NT2/D1 (cell line): Measurements from ENCODE around the gene PAK6.

ENCODE experiments used
- DNase-seq: peaks from one replicate; pipeline ENCODE4 v3.0.0-alpha.2; 2011; ENCODE audit warnings: low read depth, low spot score
- H3K27me3 ChIP-seq: 2 replicates; pipeline ENCODE4 v1.6.0; 2011; ENCODE audit warnings: mild to moderate bottlenecking; ENCODE audit not compliant: insufficient read length, insufficient read depth
- H3K36me3 ChIP-seq: 2 replicates; pipeline ENCODE4 v1.6.1; 2011; ENCODE audit warnings: mild to moderate bottlenecking, low read length, mixed read lengths; ENCODE audit not compliant: insufficient read depth, insufficient read length
- H3K4me1 ChIP-seq: 2 replicates; pipeline ENCODE4 v1.5.1; 2011; ENCODE audit not compliant: insufficient read depth, insufficient read length
- H3K4me3 ChIP-seq: 2 replicates; pipeline ENCODE4 v1.5.1; 2011; ENCODE audit warnings: low read depth; ENCODE audit not compliant: insufficient read length
- H3K9ac ChIP-seq: 2 replicates; pipeline ENCODE4 v1.6.0; 2011; ENCODE audit warnings: low read depth; ENCODE audit not compliant: insufficient read length
- H3K9me3 ChIP-seq: 2 replicates; pipeline ENCODE4 v1.5.1; 2011; ENCODE audit warnings: mild to moderate bottlenecking, low read length; ENCODE audit not compliant: insufficient read depth
- SUZ12 ChIP-seq: IDR thresholded peaks from 2 replicates; pipeline ENCODE4 v1.6.1; 2011; ENCODE audit not compliant: insufficient read length, insufficient read depth; ENCODE audit errors: extremely low read depth
- YY1 ChIP-seq: IDR thresholded peaks from 2 replicates; pipeline ENCODE4 v1.6.1; 2011; ENCODE audit not compliant: insufficient read length, insufficient read depth
- ZNF274 ChIP-seq: IDR thresholded peaks from 2 replicates; pipeline ENCODE4 v1.6.1; 2011; ENCODE audit warnings: mild to moderate bottlenecking, low read depth, low read length

PAK6 gene

GRCh38 chr15:40320931-40321371 lies 82.1 kb downstream of the PAK6 start:
- H3K9me3 ChIP-seq, result no peaks in the 10 kb centered on the region
- peaks cover 5% of the 10 kb centered on the region for H3K36me3 ChIP-seq
- H3K27me3 ChIP-seq, result peaks cover 4% of the 10 kb centered on the region
- H3K9ac ChIP-seq, result no peak overlapping the region
- DNase-seq, result no peak
- H3K4me1 ChIP-seq, result peaks cover 15% of the 10 kb centered on the region
- H3K4me3 ChIP-seq, result no peak overlapping the region
- TF ChIP-seq ZNF274 (no peak), YY1 (no peak), SUZ12 (no peak)

- H3K4me1 ChIP-seq, result peaks cover 15% of the 10 kb centered on the region
- TF ChIP-seq SUZ12 (no peak), YY1 (no peak), ZNF274 (no peak)
- H3K27me3 ChIP-seq, result peaks cover 4% of the 10 kb centered on the region
- H3K4me3 ChIP-seq, result peak overlapping the region; percentile 28
- no peak for DNase-seq
- H3K9me3 ChIP-seq, result no peaks in the 10 kb centered on the region
- peaks cover 14% of the 10 kb centered on the region for H3K36me3 ChIP-seq
- peak overlapping the region; percentile 72 for H3K9ac ChIP-seq
These were observed 83.8 kb downstream of the PAK6 start for GRCh38 chr15:40322531-40323238.

- Histone ChIP-seq H3K36me3 (peaks cover 14% of the 10 kb centered on the region), H3K4me3 (peak within 1 kb of the TSS; percentile 71), H3K9ac (peak within 1 kb of the TSS; percentile 79), H3K27me3 (peaks cover 4% of the 10 kb centered on the region), H3K9me3 (no peaks in the 10 kb centered on the region), H3K4me1 (peaks cover 16% of the 10 kb centered on the region)
- DNase-seq, result peak; percentile 91
- TF ChIP-seq ZNF274 (no peak), SUZ12 (no peak), YY1 (no peak)
These were observed 84.5 kb downstream of the PAK6 start, which contains the start of gene INAFM2 for GRCh38 chr15:40323239-40323952. Gene INAFM2 (plus strand): TSS chr15:40323692. CDS start chr15:40324056, 364 bp downstream.

- TF ChIP-seq ZNF274 (no peak), YY1 (no peak), SUZ12 (no peak)
- Histone ChIP-seq H3K4me1 (peaks cover 17% of the 10 kb centered on the region), H3K9me3 (no peaks in the 10 kb centered on the region), H3K9ac (peak overlapping the region; percentile 79), H3K36me3 (peaks cover 14% of the 10 kb centered on the region), H3K27me3 (peaks cover 4% of the 10 kb centered on the region), H3K4me3 (peak overlapping the region; percentile 71)
- no peak for DNase-seq
These were observed 85.4 kb downstream of the PAK6 start for GRCh38 chr15:40323953-40324937.

GRCh38 chr15:40325188-40325587 lies 86.3 kb downstream of the PAK6 start:
- no peak for DNase-seq
- peaks cover 17% of the 10 kb centered on the region for H3K4me1 ChIP-seq
- peak overlapping the region; percentile 71 for H3K4me3 ChIP-seq

GRCh38 chr15:40325700-40326099 lies 86.8 kb downstream of the PAK6 start:
- Histone ChIP-seq H3K4me1 (peaks cover 15% of the 10 kb centered on the region), H3K36me3 (peaks cover 26% of the 10 kb centered on the region), H3K9ac (no peak overlapping the region), H3K4me3 (no peak overlapping the region), H3K27me3 (peaks cover 4% of the 10 kb centered on the region), H3K9me3 (no peaks in the 10 kb centered on the region)
- no peak for DNase-seq
- no peak for TF ChIP-seq ZNF274
- no peak for TF ChIP-seq YY1
- TF ChIP-seq SUZ12, result no peak

More at GRCh38 chr15:40325188-40325587, 86.3 kb downstream of the PAK6 start:
- H3K27me3 ChIP-seq, result peaks cover 4% of the 10 kb centered on the region
- TF ChIP-seq YY1 (no peak), ZNF274 (no peak), SUZ12 (no peak)
- peaks cover 23% of the 10 kb centered on the region for H3K36me3 ChIP-seq
- no peaks in the 10 kb centered on the region for H3K9me3 ChIP-seq
- no peak overlapping the region for H3K9ac ChIP-seq
